SK-N-SH treated with all-trans-retinoic acid at 6 μM for 48 hours (cell line): ENCODE measurements around the gene CST2.
"Not testable (repeated sequence)": the region's sequence is repeated elsewhere in the genome, so short reads cannot be mapped to it uniquely, and the experiment has no call there.

Source experiments
- BACH2 ChIP-seq: fragments of 250-450 bp; sonication (Bioruptor Pico); IDR thresholded peaks from 2 replicates; pipeline ENCODE4 v1.9.0; 2021; ENCODE audit warnings: mild to moderate bottlenecking, borderline replicate concordance
- PATZ1 ChIP-seq: fragments of 250-450 bp; sonication (Bioruptor Pico); IDR thresholded peaks from 2 replicates; pipeline ENCODE4 v1.8.0; 2020; ENCODE audit warnings: mild to moderate bottlenecking, moderate library complexity, borderline replicate concordance
- TCF4 ChIP-seq: fragments of 250-450 bp; sonication (Bioruptor Pico); IDR thresholded peaks from 2 replicates; pipeline ENCODE4 v1.8.0; 2021; ENCODE audit warnings: mild to moderate bottlenecking, moderate library complexity, borderline replicate concordance
- TOX ChIP-seq: fragments of 250-450 bp; sonication (Bioruptor Pico); IDR thresholded peaks from 2 replicates; pipeline ENCODE4 v1.8.0; 2021; ENCODE audit warnings: mild to moderate bottlenecking, moderate library complexity, borderline replicate concordance

GRCh38 chr20:23777380-23777779 lies 49.1 kb downstream of the CST2 start:
- not testable (repeated sequence) for TF ChIP-seq TOX (CRISPR knock-in tag); TCF4; PATZ1 (CRISPR knock-in tag); BACH2 (CRISPR knock-in tag)
